K562 treated with DMSO at 1 percent for 48 hours (cell line): ENCODE data around the gene AGO3. TPM values are rescaled to one million over a fixed set of nuclear protein-coding genes. Genes with fewer than 3 reads are reported as not detected.

ENCODE experiments used
- total RNA-seq: library from RNA; unstranded; fragments of 300-600 nt; gene quantifications from 2 replicates; pipeline ENCODE4 v1.2.3, GENCODE V29; 2022; ENCODE audit warnings: low replicate concordance; ENCODE audit errors: extremely low read depth

Gene AGO3
- not detected in 2 replicates for total RNA-seq

GRCh38 chr1:35930593-35931445 lies at the start of gene AGO3:
Gene AGO3 (plus strand): TSS chr1:35931105. CDS start chr1:35931427, 322 bp downstream.

GRCh38 chr1:35882945-35883634 lies 47.8 kb upstream of the AGO3 start, which contains the start of gene AGO1:
Gene AGO1 (plus strand): TSS chr1:35883209. CDS start chr1:35883422, 213 bp downstream.

GRCh38 chr1:36083635-36084496 lies 153.0 kb downstream of the AGO3 start, which contains the start of gene TEKT2:
Gene TEKT2 (plus strand): TSS chr1:36084094. CDS start chr1:36084922, 828 bp downstream.

GRCh38 chr1:36088577-36089392 lies 157.9 kb downstream of the AGO3 start, which contains the start of gene ADPRS:
Gene ADPRS (plus strand): TSS chr1:36088892. CDS start chr1:36088905, 13 bp downstream.

Other genes starting within 250 kb of the AGO3 start
- gene C1orf216, start 212.2 kb upstream of the AGO3 start, total RNA-seq = not detected in 2 replicates
- gene CLSPN, start 161.1 kb upstream of the AGO3 start, total RNA-seq = not detected in 2 replicates
- gene AGO4, start 123.1 kb upstream of the AGO3 start, total RNA-seq = not detected in 2 replicates
- not detected in 2 replicates for gene AGO1, start 47.9 kb upstream of the AGO3 start, total RNA-seq
- not detected in 2 replicates for gene TEKT2, start 153.0 kb downstream of the AGO3 start, total RNA-seq
- not detected in 2 replicates for gene ADPRS, start 157.8 kb downstream of the AGO3 start, total RNA-seq
- gene COL8A2, start 194.1 kb downstream of the AGO3 start, total RNA-seq = not detected in 2 replicates
- gene TRAPPC3, start 218.4 kb downstream of the AGO3 start, total RNA-seq = 362 TPM in 1 of 2 replicates, not detected in the other
- not detected in 2 replicates for gene MAP7D1, start 225.1 kb downstream of the AGO3 start, total RNA-seq